ENCODE measurements around the gene GMPR. TPM values are rescaled to one million over a fixed set of nuclear protein-coding genes. Genes with fewer than 3 reads are reported as not detected.

The GMPR gene
- total and polyA plus RNA-seq, 7 donors, result 2.8 to 26.5 (median 15.0) TPM

DNA sequence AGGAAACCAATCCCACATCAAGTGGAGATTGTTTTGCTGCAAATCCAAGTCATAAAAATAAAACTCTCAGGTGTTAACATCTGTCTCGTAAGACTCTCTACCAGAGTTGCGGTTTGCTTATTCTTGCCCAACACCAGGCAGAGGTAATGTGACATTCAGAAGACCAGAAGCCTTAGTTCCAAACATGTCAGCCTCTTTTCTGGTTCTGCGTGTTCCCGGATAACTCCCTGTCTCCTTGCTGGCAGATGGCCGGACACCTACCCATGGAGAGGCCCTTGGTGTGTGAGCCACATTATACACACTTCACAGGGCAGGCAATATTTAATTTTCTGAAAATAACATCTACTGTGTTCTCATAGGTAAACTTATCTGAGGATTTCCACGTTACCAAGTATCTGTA lies 73.4 kb downstream of the GMPR start:
- no peak overlapping the region for H3K27ac ChIP-seq
- WGBS, 2 donors, result 90 to 91% methylated on average over 6 of the region's 6 CpGs
- no peak for DNase-seq
- peaks cover 0 to 3% (median 0%) of the 10 kb centered on the region in 4 donors for H3K4me1 ChIP-seq
- peaks cover 0 to 6% (median 0%) of the 10 kb centered on the region in 4 donors for H3K36me3 ChIP-seq
- H3K27me3 ChIP-seq, result no peaks in the 10 kb centered on the region
- intact Hi-C loops (cut with DNase I), result loop anchor here (10.0 kb wide), 1 partner anchor 67 kb away; no protein-coding TSS in a partner anchor
- H3K9me3 ChIP-seq, result no peaks in the 10 kb centered on the region
- no peak overlapping the region for H3K4me3 ChIP-seq
- TF ChIP-seq POLR2AphosphoS5 (IDR thresholded peaks at IDR 0.05) (no peak), EP300 (IDR thresholded peaks at IDR 0.05) (no peak), POLR2A (IDR thresholded peaks at IDR 0.05) (no peak)
- TF ChIP-seq, protein P1, sequence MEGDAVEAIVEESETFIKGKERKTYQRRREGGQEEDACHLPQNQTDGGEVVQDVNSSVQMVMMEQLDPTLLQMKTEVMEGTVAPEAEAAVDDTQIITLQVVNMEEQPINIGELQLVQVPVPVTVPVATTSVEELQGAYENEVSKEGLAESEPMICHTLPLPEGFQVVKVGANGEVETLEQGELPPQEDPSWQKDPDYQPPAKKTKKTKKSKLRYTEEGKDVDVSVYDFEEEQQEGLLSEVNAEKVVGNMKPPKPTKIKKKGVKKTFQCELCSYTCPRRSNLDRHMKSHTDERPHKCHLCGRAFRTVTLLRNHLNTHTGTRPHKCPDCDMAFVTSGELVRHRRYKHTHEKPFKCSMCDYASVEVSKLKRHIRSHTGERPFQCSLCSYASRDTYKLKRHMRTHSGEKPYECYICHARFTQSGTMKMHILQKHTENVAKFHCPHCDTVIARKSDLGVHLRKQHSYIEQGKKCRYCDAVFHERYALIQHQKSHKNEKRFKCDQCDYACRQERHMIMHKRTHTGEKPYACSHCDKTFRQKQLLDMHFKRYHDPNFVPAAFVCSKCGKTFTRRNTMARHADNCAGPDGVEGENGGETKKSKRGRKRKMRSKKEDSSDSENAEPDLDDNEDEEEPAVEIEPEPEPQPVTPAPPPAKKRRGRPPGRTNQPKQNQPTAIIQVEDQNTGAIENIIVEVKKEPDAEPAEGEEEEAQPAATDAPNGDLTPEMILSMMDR (IDR thresholded peaks at IDR 0.05), result no peak

DNA sequence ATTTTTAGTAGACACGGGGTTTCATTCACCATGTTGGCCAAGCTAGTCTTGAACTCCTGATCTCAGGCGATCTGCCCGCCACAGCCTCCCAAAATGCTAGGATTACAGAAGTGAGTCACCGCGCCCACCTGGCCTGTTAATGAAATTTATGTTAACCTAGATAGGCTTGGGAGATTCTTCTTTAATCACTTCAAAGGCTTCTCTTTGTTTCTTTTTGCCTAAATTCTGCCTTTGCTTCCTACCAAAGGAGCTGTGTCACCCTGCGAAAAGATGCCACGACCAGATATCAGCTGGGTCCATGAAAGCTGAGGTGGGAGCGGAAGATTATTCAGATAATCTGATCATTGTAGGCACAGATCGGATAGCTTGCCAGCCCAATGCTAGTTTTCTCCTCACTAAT lies 75.3 kb downstream of the GMPR start:
- DNase-seq, result no peak
- intact Hi-C loops (cut with DNase I), result loop anchor here (10.0 kb wide), 1 partner anchor 69 kb away; no protein-coding TSS in a partner anchor

DNA sequence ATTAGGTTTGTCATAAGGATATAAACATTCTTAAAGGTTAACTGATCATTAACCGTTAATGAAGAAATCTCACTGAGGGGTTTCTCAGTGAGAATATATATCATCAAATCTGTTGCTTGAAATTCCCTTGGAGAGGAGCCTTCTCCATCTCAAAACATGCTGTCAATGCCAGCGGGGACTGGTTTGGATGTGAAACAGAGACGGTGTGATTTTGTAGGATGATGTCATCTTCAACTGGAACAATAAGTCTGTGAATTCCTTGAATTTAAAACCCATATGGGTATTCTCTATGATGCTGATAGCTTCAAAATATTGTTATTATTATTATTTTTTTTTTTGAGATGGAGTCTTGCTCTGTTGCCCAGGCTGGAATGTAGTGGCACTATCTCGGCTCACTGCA lies 75.9 kb downstream of the GMPR start:
- no peak for DNase-seq
- H3K36me3 ChIP-seq, result peaks cover 0 to 6% (median 0%) of the 10 kb centered on the region in 4 donors
- intact Hi-C loops (cut with DNase I), result loop anchor here (10.0 kb wide), 1 partner anchor 69 kb away; no protein-coding TSS in a partner anchor
- TF ChIP-seq, protein P1 (IDR thresholded peaks at IDR 0.05), result no peak
- no peak for TF ChIP-seq POLR2AphosphoS5 (IDR thresholded peaks at IDR 0.05)
- no peak overlapping the region for H3K27ac ChIP-seq
- no peaks in the 10 kb centered on the region for H3K9me3 ChIP-seq
- no peaks in the 10 kb centered on the region for H3K27me3 ChIP-seq
- H3K4me3 ChIP-seq, result no peak overlapping the region
- 92 to 96% methylated on average over 4 of the region's 4 CpGs for WGBS, 2 donors
- peaks cover 0 to 21% (median 14%) of the 10 kb centered on the region in 4 donors for H3K4me1 ChIP-seq

More for the DNA sequence above, 75.3 kb downstream of the GMPR start:
- 91 to 96% methylated on average over 9 of the region's 9 CpGs for WGBS, 2 donors
- Histone ChIP-seq H3K36me3 (peaks cover 0 to 6% (median 0%) of the 10 kb centered on the region in 4 donors), H3K4me1 (peaks cover 0 to 15% (median 9%) of the 10 kb centered on the region in 4 donors), H3K9me3 (no peaks in the 10 kb centered on the region), H3K27me3 (no peaks in the 10 kb centered on the region), H3K4me3 (no peak overlapping the region), H3K27ac (no peak overlapping the region)
- TF ChIP-seq POLR2AphosphoS5 (IDR thresholded peaks at IDR 0.05), result no peak

DNA sequence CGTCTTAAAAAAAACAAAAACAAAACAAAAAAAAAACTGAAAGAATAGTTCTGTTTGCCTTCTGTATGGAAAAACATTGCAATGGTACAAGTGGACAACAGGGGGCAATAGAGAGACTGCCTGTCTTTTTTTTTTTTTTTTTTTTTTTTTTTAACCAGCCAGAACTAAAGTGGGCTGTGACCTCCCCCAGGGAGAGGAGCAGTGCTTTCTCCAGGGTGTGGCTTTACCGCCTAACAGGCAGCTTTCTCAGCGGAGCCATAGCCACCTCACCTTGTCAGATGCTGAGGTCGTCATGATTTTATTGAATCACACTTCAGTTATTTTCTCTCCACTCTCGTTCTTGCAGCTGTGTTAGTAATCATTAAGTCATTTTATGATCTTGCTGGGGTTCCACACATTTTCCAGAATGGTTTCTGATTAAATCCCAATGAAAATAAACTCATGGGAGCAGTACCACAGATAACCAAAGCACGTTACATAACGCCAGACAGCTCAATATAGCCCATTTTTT lies 78.4 kb downstream of the GMPR start:
- Histone ChIP-seq H3K4me3 (no peak overlapping the region), H3K36me3 (no peaks in the 10 kb centered on the region), H3K27me3 (no peaks in the 10 kb centered on the region), H3K4me1 (peaks cover 0 to 46% (median 39%) of the 10 kb centered on the region in 4 donors), H3K9me3 (no peaks in the 10 kb centered on the region), H3K27ac (peak overlapping the region in 1 of 4 donors; percentile 91)
- 36 to 64% methylated on average over 7 of the region's 7 CpGs for WGBS, 2 donors
- intact Hi-C loops (cut with DNase I), result loop anchor here (10.0 kb wide), 1 partner anchor 72 kb away; no protein-coding TSS in a partner anchor
- TF ChIP-seq, protein P1 (IDR thresholded peaks at IDR 0.05), result peak in 3 of 4 experiments; percentile 36 to 56 (median 43)
- no peak for TF ChIP-seq POLR2AphosphoS5 (IDR thresholded peaks at IDR 0.05)
- no peak for TF ChIP-seq POLR2A (IDR thresholded peaks at IDR 0.05)
- no peak for TF ChIP-seq EP300 (IDR thresholded peaks at IDR 0.05)
- DNase-seq, result no peak

DNA sequence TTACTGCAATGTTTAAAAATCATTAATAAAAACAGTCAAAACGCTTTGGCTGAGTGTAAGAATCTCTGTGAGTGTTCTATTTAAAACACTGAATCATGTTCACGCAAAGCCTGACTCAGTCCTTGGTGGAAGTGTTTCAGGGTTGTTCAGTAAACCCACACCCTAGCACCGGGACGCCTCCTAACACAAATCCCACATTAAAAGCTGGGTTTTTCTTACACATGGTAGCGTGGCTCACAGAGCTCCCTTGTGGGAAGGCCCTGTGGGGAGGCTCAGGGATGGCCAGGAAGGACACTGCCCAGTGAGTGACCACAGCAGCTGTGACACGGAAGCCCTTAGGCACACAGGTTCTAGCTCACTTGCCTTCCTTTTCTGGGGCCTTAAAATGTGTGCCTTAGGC lies 80.2 kb downstream of the GMPR start:
- Histone ChIP-seq H3K36me3 (no peaks in the 10 kb centered on the region), H3K27ac (peak overlapping the region; percentile 16 to 91 (median 79)), H3K9me3 (no peaks in the 10 kb centered on the region), H3K4me1 (peaks cover 0 to 63% (median 56%) of the 10 kb centered on the region in 4 donors), H3K27me3 (no peaks in the 10 kb centered on the region), H3K4me3 (no peak overlapping the region)
- intact Hi-C loops (cut with DNase I), result loop anchor here (10.0 kb wide), 1 partner anchor 74 kb away; no protein-coding TSS in a partner anchor
- no peak for DNase-seq
- 50 to 83% methylated on average over 6 of the region's 6 CpGs for WGBS, 2 donors
- TF ChIP-seq POLR2AphosphoS5 (IDR thresholded peaks at IDR 0.05), result peak in 1 of 4 donors; percentile 49
- no peak for TF ChIP-seq POLR2A (IDR thresholded peaks at IDR 0.05)
